Hepatocyte (in vitro differentiated cells): ENCODE data around the gene MEGF11. TPM values are rescaled to one million over a fixed set of nuclear protein-coding genes. Genes with fewer than 3 reads are reported as not detected.

ENCODE experiments used
- DNase-seq: peaks from one replicate; pipeline ENCODE4 v3.0.0-alpha.2; 2016; ENCODE audit warnings: low spot score
- H2AFZ ChIP-seq: fragments of 200-600 bp; sonication (generic); 2 replicates; pipeline ENCODE4 v1.6.0; 2016; ENCODE audit warnings: antibody characterized with exemption, mild to moderate bottlenecking
- H3K27ac ChIP-seq: fragments of 200-600 bp; sonication (generic); 2 replicates; pipeline ENCODE4 v1.5.1; 2016; ENCODE audit warnings: mild to moderate bottlenecking
- H3K27me3 ChIP-seq: fragments of 200-600 bp; sonication (generic); 2 replicates; pipeline ENCODE4 v1.6.1; 2016
- H3K36me3 ChIP-seq: fragments of 200-600 bp; sonication (generic); replicated peaks from 2 replicates; pipeline ENCODE4 v1.5.1; 2016; ENCODE audit warnings: low read depth; ENCODE audit not compliant: insufficient read depth
- H3K4me1 ChIP-seq: fragments of 200-600 bp; sonication (generic); 2 replicates; pipeline ENCODE4 v1.5.1; 2016; ENCODE audit warnings: mild to moderate bottlenecking, moderate library complexity; ENCODE audit not compliant: insufficient read depth
- H3K4me2 ChIP-seq: fragments of 200-600 bp; sonication (generic); 2 replicates; pipeline ENCODE4 v1.6.0; 2016
- H3K4me3 ChIP-seq: fragments of 200-600 bp; sonication (generic); 2 replicates; pipeline ENCODE4 v1.5.1; 2016; ENCODE audit warnings: mild to moderate bottlenecking
- H3K79me2 ChIP-seq: fragments of 200-600 bp; sonication (generic); 2 replicates; pipeline ENCODE4 v1.6.0; 2017; ENCODE audit warnings: mild to moderate bottlenecking
- H3K9me2 ChIP-seq: fragments of 200-600 bp; sonication (generic); replicated peaks from 2 replicates; pipeline ENCODE4 v1.6.0; 2017; ENCODE audit warnings: mild to moderate bottlenecking; ENCODE audit not compliant: insufficient read depth
- H3K9me3 ChIP-seq: fragments of 200-600 bp; sonication (generic); 2 replicates; pipeline ENCODE4 v1.5.1; 2016; ENCODE audit warnings: low read depth, mild to moderate bottlenecking
- H4K20me1 ChIP-seq: fragments of 200-600 bp; sonication (generic); 2 replicates; pipeline ENCODE4 v1.6.0; 2016; ENCODE audit warnings: mild to moderate bottlenecking; ENCODE audit not compliant: insufficient read depth, poor library complexity, severe bottlenecking
- EZH2 ChIP-seq: fragments of 200-600 bp; sonication (generic); IDR thresholded peaks from 2 replicates; pipeline ENCODE4 v1.6.1; 2016; ENCODE audit warnings: antibody characterized with exemption, mild to moderate bottlenecking, borderline replicate concordance
- EZH2phosphoT487 ChIP-seq: fragments of 200-600 bp; sonication (generic); IDR thresholded peaks from one replicate; pipeline ENCODE4 v1.6.1; 2018; ENCODE audit warnings: antibody characterized with exemption, mild to moderate bottlenecking, low read depth, moderate library complexity; ENCODE audit not compliant: unreplicated experiment, severe bottlenecking
- WGBS: methylation state at CpG from one replicate; pipeline ENCODE4 v1.1.6; 2016; ENCODE audit warnings: low lambda C conversion rate; ENCODE audit errors: missing lambda C conversion rate; 5-methylcytosine and 5-hydroxymethylcytosine counted together
- polyA plus RNA-seq: library from polyadenylated mRNA; unstranded; fragments of >200 nt; fragmentation: Nextera tagmentation; extraction: Ambion mirVana; gene quantifications from 2 replicates; pipeline ENCODE4 v1.2.1, GENCODE V29; 2016
- total RNA-seq: library from RNA; depleted of rRNA; stranded (reverse); fragments of >200 nt; gene quantifications from 2 replicates; pipeline ENCODE4 v1.2.3, GENCODE V29; 2014
- TF ChIP-seq, protein P1 (sequence below): fragments of 200-600 bp; sonication (generic); IDR thresholded peaks from 2 replicates; pipeline ENCODE4 v1.5.1; 2016; ENCODE audit warnings: antibody characterized with exemption, mild to moderate bottlenecking; ENCODE audit not compliant: poor library complexity

MEGF11 gene
- total and polyA plus RNA-seq, 2 experiments from 2014 or later: 0.07 to 0.25 TPM

- no peak overlapping the region for H3K4me3 ChIP-seq
- H3K4me2 ChIP-seq: peak overlapping the region; percentile 35
- peaks cover 3% of the 10 kb centered on the region for H3K4me1 ChIP-seq
- H3K9me3 ChIP-seq: no peaks in the 10 kb centered on the region
- H3K27me3 ChIP-seq: no peaks in the 10 kb centered on the region
- no peaks in the 10 kb centered on the region for H3K9me2 ChIP-seq
- H3K27ac ChIP-seq: peak overlapping the region; percentile 68
- H3K79me2 ChIP-seq: no peaks in the 10 kb centered on the region
- DNase-seq: no peak
- TF ChIP-seq EZH2phosphoT487: no peak
- TF ChIP-seq, protein P1, sequence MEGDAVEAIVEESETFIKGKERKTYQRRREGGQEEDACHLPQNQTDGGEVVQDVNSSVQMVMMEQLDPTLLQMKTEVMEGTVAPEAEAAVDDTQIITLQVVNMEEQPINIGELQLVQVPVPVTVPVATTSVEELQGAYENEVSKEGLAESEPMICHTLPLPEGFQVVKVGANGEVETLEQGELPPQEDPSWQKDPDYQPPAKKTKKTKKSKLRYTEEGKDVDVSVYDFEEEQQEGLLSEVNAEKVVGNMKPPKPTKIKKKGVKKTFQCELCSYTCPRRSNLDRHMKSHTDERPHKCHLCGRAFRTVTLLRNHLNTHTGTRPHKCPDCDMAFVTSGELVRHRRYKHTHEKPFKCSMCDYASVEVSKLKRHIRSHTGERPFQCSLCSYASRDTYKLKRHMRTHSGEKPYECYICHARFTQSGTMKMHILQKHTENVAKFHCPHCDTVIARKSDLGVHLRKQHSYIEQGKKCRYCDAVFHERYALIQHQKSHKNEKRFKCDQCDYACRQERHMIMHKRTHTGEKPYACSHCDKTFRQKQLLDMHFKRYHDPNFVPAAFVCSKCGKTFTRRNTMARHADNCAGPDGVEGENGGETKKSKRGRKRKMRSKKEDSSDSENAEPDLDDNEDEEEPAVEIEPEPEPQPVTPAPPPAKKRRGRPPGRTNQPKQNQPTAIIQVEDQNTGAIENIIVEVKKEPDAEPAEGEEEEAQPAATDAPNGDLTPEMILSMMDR: no peak
- TF ChIP-seq EZH2: no peak
- WGBS: 14% methylated on average over 2 of the region's 2 CpGs
- H2AFZ ChIP-seq: no peak overlapping the region
- no peaks in the 10 kb centered on the region for H3K36me3 ChIP-seq
- no peaks in the 10 kb centered on the region for H4K20me1 ChIP-seq
Measured at GRCh38 chr15:66196602-66197001, 56.9 kb downstream of the MEGF11 start.

- no peak for DNase-seq
- no peaks in the 10 kb centered on the region for H3K9me2 ChIP-seq
- no peaks in the 10 kb centered on the region for H3K36me3 ChIP-seq
- no peak overlapping the region for H3K4me3 ChIP-seq
- peaks cover 3% of the 10 kb centered on the region for H3K4me1 ChIP-seq
- H2AFZ ChIP-seq: no peak overlapping the region
- no peak overlapping the region for H3K4me2 ChIP-seq
- no peaks in the 10 kb centered on the region for H3K79me2 ChIP-seq
- H3K27ac ChIP-seq: no peak overlapping the region
- H4K20me1 ChIP-seq: no peaks in the 10 kb centered on the region
- no peaks in the 10 kb centered on the region for H3K27me3 ChIP-seq
- no peaks in the 10 kb centered on the region for H3K9me3 ChIP-seq
- TF ChIP-seq EZH2phosphoT487 (no peak), EZH2 (no peak)
- TF ChIP-seq, protein P1: no peak
- 86% methylated on average over 10 of the region's 10 CpGs for WGBS
Measured at GRCh38 chr15:66195621-66196230, 57.8 kb downstream of the MEGF11 start.

DNA sequence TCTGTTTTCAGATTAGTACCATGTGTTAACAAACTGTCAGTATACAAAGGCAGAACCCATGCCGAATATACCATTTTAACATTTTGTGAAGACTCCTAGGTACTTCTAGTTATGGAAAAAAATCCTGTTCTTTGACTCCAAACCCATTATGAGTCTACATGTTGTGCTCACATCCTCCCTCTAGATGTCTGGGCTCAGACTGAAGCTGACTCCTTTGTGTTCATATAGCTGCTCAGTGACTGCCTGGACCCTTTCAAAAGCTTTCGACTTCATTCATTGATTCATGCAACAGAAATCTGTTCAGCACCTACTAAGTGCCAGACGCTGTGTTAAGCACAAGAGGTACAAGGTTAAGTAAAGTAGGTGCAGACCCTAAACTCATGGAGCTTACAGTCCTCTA is 60.5 kb downstream of the MEGF11 start:
- no peak for TF ChIP-seq EZH2phosphoT487
- TF ChIP-seq EZH2: no peak
- TF ChIP-seq, protein P1: no peak
- WGBS: 74% methylated on average over 3 of the region's 3 CpGs
- Histone ChIP-seq H3K4me2 (no peak overlapping the region), H3K4me3 (no peak overlapping the region), H3K4me1 (peaks cover 3% of the 10 kb centered on the region), H3K79me2 (no peaks in the 10 kb centered on the region), H3K9me2 (no peaks in the 10 kb centered on the region), H2AFZ (no peak overlapping the region), H3K36me3 (no peaks in the 10 kb centered on the region), H3K9me3 (no peaks in the 10 kb centered on the region), H3K27ac (no peak overlapping the region), H3K27me3 (no peaks in the 10 kb centered on the region), H4K20me1 (no peaks in the 10 kb centered on the region)
- DNase-seq: no peak

DNA sequence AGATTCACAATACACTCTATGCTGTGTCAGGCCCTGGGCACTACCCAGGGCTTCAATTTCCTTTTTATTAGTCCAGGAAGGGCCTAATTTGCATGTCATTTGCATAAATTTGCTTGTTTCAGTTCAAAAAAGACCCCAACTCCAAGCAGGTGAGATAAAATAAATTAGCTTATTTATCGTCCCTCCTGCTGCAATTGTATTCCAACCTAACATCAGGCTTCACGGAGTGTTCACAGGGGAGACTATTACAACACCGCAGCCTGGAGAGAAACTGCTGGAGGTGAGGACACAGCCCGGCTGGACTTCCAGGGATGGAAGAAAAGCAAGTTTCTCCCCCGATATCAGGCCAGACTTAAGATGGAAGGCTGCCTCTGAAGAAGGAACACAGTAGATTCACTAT is 62.8 kb downstream of the MEGF11 start:
- Histone ChIP-seq H4K20me1 (no peaks in the 10 kb centered on the region), H3K9me3 (no peaks in the 10 kb centered on the region), H2AFZ (no peak overlapping the region), H3K27ac (no peak overlapping the region), H3K4me1 (no peaks in the 10 kb centered on the region), H3K36me3 (no peaks in the 10 kb centered on the region), H3K79me2 (no peaks in the 10 kb centered on the region), H3K4me2 (no peak overlapping the region), H3K4me3 (no peak overlapping the region), H3K27me3 (peaks cover 8% of the 10 kb centered on the region), H3K9me2 (no peaks in the 10 kb centered on the region)
- WGBS: 76% methylated on average over 5 of the region's 5 CpGs
- DNase-seq: no peak
- TF ChIP-seq, protein P1: no peak
- TF ChIP-seq EZH2 (no peak), EZH2phosphoT487 (no peak)
